Measurements from ENCODE around the gene CXXC4.
A peak's percentile ranks its signal among the peaks of the same experiment; 100 is the strongest.

The CXXC4 gene

DNA sequence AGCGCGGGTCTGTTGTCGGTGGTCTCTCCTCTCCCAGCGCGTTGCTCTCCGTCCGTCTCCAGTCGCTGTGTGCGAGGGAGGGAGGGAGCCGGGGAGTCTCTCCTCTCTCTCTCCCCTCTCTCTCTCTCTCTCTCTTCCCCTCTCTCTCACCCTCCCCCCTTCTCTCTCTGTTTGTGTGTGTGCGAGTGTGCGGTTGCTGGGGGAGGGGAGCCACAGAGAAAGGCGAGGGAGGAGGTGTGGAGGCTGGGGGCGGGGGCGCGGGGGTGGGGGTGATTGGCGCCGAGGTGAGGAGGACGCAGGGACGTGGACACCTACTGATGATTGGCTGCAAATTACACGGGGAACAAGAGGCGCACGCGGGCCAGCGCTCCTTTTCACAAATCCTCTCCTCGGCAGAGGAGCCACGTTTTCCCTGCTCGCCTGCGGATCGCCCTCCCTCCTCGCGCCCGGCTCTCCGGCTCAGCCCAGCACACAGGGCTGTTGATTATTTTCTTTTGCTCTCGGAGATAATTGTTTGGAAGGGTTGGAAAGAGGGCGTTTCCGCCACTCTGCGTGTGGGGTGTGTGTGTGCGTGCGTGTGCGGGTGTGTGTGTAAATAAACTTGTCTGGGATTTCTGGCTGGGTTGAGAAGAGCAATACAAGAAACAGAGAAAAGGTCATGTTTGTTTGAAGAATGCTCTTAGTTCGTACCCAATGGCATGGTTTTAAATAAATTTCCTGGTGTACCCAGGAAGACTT is at the start of gene CXXC4:
Gene CXXC4, minus strand, starts transcription at position 73 of the 738 bp plus-strand sequence. CDS start 3,092 bp downstream, outside the sequence.
- DNase-seq, result peak; percentile 64 to 70

DNA sequence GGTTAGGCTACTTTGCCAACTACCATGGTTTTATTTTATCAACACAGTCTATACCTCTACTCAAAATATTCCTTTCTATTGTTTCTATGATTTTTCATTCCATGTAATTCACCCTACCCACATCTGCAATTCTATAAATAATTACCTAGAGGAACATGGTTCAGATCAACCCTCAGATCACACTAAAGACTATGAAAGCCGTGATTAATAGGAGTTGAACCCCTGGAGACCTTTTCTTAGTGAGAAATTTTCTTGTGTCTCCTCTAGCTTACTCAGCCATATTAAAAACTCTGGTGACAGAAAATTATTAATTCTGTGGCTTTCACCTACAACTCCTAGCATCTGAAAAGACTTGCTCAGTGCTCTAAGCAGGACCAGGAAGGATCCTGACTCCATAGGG is 38.5 kb upstream of the CXXC4 start:
- no peak for DNase-seq

DNA sequence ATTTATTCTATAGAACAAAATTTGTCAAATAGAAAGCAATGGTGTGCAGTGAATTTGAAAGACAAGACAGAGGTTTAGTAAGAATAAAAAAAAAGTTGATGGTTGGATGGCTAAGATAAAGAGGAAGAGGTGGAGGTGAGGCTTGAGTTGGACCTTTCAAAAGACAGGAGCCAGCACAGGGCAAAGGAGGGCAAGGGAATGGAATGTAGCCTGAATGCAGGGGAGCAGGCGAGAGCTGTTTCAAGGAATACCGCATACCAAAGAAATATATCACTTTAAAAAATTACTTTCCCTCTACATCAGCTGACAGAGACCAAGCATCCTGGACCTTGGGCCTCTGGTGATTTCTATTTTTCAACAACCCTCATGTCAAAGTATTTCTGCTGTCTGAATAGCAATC is 38.0 kb upstream of the CXXC4 start:
- no peak for DNase-seq

DNA sequence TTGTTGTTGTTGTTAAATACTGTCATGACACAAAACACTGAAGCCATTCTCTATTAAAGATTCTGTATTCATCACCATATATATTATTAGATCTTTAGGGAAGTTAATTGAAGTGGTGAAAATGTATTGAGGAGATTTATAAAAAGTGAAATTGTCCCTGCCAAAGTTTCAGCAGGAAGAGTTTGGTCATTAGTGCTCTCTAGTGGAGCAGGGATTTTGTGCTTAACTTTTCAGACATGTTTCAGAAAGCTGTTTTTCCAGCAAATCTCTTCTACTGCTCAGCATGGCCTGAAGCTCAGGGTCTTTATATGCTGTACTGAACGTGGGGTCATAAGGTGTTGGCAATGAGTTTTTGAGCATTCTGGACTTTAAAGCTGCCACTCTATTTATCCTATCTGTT is 36.7 kb upstream of the CXXC4 start:
- no peak for DNase-seq

DNA sequence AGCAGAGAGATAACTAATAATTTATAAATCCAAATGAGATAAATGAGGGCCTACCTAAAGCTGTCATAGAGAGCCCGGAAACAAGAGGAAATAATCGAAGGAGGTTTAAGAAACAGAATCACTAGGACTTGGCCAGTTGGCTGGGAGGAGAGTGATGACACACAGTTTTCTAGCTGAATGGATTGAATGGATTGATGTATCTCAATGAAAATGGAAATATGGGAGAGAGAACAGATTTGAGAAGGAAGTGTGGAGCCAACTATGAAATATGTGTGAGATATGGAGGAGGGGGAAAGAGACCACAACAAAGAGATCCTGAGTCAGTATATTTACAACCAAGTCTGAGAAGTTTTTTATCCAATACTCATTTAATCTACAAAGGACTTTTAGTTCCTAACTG is 35.7 kb upstream of the CXXC4 start:
- DNase-seq, result no peak

DNA sequence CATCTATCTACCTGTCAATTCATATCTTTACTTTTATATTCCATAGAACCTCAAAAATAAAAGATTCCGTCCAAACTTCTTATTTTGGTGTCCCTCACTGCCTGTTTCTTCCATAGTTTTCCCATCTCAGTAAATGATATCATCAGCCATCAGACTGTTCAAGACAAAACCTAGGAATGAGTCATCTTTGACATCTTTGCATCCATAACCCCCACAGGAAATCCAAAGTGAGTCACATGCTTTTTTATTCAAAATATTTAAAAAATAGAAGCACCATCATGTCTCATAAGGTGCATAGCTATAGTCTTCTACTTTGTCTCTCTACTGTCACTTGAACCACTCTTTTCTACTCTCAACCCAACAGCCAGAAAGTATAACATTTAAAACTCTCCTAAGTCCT is 29.9 kb upstream of the CXXC4 start:
- DNase-seq, result no peak

DNA sequence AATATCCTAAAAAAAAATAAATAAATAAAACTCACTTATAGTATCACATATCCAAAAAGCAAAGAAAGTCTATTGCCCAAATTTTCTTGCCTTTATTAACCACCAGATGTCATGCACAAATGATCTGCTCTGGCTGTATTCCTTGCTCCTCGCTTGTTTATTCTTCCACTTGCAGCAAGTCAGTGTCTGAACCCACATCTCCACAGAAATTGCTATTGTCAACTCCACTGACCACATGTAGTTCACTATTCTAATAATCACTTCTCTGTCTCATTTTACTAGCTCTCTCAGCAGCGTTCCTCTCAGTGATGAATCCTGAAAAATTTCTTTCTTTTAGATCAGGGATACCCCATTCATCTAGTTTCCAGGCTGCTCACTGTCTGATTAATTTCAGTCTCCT is 29.3 kb upstream of the CXXC4 start:
- DNase-seq, result no peak

DNA sequence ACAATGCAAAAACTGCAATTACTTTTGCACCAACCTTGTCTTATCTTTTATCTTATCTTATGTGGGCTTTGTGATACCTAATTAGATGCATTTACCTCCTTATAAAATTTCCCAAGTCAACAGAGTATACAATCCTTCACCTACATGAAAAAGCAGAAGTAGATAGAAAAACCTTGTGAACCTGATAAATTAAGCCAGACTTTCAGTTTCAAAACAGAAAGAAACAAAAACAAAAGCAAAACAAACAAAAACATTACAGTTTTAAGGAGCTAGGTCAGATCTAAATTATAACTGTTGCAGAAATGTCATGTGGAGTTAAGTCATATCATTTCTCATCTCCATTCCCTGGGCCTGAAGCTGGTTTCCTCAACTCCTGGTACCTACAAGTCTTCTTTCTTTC is 24.9 kb upstream of the CXXC4 start:
- no peak for DNase-seq

DNA sequence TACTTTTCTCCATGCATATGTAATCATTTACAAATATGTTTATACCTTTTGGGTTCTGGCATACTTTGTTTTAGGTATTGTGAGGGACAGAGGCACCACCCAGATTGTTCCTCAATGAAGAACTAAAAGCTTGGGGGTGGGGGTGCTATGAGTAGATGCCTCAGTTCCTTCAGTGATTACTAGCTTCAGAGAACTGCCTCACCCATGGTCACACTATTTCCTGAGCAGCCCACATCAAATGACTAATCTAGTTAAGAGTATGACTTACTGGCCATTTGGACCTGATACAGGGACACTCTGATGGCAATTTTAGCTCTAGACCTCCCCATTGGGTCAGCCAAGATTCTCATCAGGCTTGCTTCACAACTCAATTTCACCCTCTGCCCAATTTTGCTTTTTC is 22.2 kb upstream of the CXXC4 start:
- DNase-seq, result no peak

DNA sequence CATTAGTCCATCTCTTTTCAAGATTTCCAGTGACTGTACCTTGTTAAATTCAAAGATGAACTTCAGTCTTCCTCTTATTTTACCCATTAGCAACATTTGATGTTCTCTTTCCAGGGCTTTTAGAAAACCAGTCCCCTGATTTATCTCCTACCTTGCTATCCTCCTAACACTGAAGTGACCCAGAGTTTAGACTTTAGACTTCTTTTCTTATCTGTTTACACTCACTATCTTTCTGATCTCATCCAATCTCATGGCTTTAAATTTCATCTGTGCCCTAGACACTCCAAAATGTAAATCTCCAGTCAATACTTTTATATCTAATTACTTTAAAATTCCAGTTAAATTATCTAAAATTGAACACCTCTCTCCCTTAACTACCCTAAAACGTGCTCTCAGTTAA is 13.5 kb upstream of the CXXC4 start:
- no peak for DNase-seq

DNA sequence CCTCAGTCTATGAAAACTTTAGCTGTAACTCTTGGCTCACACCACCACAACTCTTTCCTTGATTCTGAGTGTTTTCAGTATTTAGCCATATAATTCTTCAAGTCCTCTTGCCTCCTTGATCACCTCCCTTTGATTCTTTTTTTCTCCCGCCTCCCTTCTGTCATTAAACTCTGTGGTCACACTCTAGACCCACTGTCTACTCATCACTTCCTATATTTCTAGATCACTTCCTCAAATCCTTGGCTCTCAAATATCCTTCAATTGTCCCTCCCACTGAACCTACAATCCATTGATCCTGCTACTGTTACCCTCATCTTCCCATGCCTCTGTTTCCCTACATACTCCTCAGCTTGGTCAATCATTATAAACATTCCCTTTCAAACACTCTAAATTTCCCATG is 12.4 kb upstream of the CXXC4 start:
- DNase-seq, result no peak

DNA sequence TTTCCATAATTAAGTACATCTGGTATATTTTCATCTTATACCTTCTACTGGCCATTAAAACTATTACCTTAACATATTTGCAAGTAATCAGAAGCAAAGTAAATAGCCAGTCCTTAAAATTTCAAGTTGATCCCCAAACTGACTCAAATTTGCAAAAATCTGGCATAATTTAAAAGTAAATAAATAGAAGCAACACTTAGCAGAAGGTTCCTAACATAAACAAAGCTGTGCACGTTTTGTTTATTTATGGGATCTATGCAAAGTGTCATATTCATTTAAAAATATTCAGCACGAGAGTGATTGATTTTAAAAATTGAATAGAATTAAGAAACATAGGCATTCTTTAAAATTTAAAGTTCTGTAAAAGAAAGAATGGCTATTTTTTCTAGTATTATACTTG is 9.8 kb upstream of the CXXC4 start:
- DNase-seq, result no peak

DNA sequence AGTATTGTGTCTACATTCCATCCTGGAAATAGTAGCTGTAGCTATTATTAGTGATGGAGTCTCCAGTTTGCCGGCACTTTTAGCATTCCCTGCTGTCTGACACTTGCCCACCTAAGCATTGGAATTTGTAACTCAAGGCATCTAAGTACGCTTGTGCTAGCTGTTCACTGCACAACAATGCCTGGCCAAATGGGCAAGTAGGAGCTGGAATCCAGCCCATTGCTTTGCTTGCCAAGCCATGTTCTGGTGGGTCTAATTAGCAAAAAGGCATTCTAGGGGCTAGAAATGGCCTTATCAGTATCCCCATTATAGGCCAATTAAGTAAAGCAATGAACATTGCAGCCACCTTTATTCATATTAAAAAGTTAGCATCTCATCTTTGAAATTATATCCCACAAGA is 7.8 kb upstream of the CXXC4 start:
- no peak for DNase-seq

DNA sequence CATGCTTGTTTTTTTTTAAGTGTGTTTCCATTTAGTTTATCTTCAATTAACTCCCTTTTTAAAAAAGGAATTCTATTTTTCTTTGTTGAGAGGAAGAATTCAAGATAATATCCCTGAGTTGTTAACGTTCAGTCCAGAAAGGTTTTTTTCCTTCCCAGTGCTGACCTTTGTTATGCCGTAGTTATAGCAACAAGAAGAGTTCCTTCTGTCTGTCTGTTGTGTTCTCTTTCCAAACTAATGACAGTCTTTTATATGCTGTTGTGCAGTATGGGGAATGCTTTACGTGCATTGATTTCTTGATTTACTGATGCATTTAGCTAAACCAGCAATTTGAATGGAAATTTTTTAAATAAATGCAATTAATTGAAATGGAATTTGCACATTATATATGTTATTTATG is 6.6 kb upstream of the CXXC4 start:
- DNase-seq, result no peak

DNA sequence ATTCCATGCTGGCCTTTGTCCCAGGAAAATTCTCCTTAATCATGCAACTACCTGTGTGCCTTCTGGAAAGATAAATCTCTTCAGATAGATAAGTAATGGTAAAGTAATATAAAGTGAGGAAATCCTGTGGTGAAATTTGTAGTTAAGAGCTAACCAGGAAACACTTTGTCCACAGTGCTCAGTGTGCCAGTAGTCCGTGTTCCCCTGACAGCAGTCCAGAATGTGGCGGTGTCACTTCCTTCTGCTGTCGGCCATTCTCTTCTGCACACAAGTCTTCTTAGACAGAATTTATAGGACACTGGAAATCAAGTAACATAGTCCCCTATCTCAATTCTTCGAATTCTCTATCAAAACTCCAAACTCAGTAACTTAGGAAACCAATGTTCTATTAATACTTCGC is 5.7 kb upstream of the CXXC4 start:
- no peak for DNase-seq

DNA sequence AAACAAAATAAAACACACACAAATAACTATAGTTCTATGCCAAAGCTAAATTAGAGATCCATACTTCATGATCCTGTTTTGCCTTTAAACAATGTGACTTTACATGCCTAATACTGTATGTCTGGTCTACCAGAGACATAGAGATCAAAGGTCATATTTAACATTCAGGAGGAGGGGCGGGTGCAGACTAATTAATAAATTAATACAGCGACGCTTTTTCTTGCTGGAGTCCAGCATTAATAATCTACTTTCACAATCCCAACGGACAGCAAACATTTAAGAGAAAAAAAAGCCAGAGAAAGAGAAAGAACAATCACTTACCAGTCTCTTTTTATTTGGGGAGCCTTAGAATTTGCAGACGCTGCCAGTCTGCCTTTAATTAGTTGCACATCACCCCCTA is 509 bp downstream of the CXXC4 start:
- no peak for DNase-seq

DNA sequence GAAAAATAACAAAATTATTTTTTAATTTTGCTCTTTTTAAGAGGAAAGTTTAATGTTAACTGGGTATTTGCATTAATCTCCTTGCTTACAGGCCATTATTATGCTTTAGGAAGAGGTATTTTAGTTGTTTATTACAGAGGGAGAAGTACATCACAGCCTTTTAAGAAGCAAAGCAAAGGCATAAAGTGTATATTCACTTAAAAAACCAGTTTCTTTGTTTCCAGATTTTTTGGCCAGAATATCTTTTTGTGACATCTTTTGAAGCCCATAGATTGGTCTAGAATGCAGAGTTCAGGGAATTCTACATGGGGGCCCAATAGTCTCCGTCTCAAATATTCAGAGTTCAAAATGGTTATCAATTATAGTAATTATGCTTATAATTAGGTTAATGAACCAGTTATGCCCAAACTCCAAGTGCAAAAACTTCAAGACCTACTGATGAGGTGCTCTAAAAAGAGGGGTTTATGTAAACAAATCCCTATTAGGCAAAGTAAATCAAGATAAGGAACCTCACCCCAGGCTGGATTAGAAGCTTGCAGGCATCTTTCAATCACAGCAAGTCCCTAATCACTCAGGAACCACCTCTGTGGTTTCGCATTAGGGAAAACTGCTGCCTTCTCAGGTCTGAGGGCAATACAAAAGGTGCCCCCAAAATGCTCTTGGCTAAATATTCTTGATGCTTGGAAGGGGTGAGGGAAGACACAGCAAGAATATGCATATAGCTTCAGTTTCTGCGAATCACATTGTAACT is 1.4 kb downstream of the CXXC4 start:
- DNase-seq, result no peak

DNA sequence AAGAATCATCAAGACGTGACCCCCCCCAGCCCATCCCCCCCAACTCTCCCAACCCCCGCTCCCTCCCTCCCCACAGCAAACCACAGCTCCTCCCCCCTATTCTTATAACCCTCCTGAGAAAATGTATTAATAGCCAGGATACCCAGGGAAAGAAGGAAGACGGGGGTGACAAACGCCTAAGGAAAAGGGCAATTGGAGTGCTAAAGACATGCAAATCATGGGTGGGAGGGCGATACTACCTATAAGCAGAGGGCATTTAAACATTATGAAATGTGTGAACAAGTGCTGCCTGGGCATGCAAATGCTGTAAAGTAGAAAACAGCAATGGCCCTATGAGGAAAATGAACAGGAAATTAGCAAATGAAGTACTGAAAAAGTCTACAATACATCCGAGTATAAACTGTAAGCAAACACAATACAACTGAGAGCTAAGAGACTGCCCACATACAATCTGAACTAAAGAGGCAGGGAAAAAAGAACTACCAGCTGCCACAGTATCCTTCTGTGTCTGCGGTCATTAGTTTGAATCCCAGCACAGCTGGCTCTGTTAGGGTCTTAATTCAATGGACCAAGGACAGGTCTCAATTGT is 2.4 kb downstream of the CXXC4 start:
- peak in 1 of 2 experiments; percentile 41 for DNase-seq

DNA sequence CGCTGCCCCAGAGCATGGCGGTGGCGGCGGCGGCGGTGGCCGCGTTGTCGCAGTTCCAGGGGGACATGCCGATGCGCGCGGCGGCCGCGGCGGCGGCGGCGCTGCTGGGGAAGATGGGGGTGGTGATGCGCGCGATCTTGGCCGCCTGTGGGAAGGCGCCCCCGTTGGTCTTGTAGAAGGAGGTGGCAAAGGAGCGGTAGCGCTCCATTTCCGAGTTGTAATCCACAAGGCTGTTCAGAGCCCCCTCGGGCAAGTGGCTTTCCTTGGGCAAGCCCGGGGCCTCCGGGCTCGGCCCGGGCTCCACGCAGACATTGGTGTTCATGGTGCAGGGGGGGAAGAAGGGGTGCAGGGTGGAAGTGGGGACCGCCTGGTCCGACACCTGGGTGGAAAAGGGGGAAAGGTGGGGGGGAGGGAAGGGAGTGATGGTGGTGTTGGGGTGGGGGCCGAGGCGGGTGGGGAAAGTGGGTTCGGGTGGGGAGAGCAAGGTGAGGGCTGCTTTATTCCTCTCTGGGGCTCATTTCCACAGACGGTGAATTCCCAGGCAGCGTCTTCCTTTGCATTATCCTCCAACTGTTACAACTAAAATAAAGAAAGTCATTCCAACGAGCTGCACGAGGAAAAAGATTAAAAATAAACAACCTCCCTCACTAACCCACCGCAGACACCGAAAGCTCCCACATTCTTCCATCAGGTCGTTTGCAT is 3.1 kb downstream of the CXXC4 start:
- no peak for DNase-seq

DNA sequence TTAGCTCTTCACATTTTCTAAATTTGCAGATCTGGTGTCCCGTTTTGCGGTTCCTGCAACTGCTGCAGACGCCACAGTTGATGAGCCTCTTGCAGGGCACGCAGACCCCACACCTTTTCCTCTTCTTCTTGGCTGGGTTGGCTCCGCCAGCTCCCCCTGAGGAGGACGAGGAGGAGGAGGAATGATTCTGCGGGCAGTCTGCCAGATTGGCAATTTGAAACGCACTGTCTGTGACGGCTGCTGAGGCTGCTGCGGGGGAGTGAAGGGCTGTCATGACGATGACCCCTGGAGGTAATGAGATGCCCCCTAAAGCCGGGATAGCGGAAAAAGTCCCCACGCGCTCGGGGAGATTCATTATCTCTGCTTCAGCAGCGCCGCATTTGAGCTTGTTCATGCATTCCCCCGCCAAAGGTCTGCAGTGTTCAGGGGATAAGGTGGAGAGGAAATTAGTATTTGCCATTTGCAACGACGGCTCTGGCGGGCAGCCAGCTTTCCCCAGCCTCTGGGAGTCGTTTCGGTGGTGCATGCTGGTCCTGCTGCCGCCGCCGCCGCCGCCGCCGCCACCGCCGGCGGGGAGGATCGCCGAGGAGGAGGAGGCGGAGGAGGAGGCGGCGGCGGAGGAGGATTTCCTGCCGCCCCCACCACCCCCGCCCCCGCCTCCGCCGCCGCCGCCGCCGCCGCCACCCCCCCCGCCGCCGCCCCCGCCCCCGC is 3.8 kb downstream of the CXXC4 start:
- DNase-seq, result peak; percentile 38 to 56

DNA sequence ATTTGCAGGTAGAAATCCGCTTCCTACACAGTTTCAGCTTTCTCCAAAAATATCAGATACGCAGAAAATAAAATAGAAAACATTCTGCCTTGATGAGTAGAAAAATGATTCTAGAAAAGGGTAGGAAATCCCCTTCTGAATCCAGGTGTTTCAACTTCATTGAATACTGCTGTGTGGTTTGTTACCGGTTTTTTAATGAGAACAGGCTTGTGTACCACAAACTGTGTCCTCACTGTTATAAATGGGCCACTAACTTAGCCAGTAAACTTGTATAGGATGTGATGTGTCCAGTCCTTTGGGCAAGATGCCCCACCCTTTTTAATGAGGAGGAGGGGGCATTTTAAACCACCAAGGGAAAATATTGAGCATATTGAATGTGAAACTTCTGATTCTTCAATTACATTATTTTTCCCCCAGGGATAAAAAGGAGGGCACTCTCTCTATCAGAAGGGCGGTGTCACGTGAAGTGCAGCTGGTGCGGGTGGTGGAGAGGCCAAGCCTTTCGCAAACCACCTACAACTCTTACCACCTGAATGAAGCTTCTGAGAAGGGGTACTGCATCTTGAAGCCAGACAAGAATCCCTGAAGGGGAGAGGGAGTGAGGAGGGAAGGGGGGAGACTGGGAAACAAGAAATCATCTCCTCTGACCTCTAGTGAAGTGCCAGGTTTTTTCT is 4.5 kb downstream of the CXXC4 start:
- DNase-seq, result no peak

DNA sequence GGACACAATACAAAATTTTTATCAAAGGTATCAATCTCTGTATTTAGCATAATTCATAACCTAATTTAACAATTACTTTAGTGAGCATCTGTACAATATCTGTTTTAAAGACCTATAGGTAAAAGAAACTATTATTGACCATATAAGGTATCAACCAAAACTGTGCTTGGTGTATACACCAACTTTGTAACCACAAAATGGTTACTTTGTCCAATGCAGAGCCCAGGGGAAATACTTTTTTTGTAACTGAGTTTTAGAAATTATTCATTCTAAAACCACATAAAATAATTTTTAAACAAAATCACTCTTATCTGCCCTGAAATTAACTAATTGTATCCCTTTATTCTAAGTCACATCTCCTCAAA is 5.0 kb downstream of the CXXC4 start:
- DNase-seq, result no peak

All from NCI-H187 (cell line).